ENCODE measurements around the gene CBX2. TPM values are rescaled to one million over a fixed set of nuclear protein-coding genes. Genes with fewer than 3 reads are reported as not detected.

CBX2 gene
- total and polyA plus RNA-seq, 2 donors = 4.4 to 12.8 TPM

DNA sequence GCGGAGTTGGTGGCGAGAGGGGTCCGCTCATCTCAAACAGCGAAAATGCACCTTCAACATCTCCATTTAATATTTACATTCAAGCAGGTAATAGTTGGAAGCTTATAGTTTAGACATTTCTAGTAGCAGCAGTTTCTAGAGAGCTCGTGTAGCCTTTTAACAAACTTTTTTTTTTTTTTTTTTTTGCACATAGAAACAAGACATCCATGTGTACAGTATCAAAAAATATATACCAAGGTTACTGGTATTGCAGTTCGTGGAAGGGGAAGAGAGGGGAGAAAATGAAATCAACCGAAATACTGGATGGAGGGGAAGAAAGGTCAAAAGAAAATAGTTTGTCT, 55.1 kb downstream of the CBX2 start:
- 94% methylated on average over 7 of the region's 7 CpGs for WGBS
- Histone ChIP-seq H3K4me1 (ENCODE audit: control insufficient read depth in 2 of 2, insufficient read depth in 2 of 2, low read length in 2 of 2) (peaks cover 28 to 78% of the 10 kb centered on the region in 2 donors), H3K9me3 (ENCODE audit: control insufficient read depth in 2 of 2, insufficient read depth in 1 of 2, low read length in 1 of 2) (peaks cover 0 to 8% of the 10 kb centered on the region in 2 donors), H3K27ac (ENCODE audit: low read depth in 1 of 2, low read length in 1 of 2) (no peak overlapping the region), H3K4me3 (ENCODE audit: low read length in 2 of 2) (no peak overlapping the region), H3K36me3 (ENCODE audit: control insufficient read depth in 2 of 2, insufficient read depth in 2 of 2, low read length in 1 of 2) (peaks cover 25 to 36% of the 10 kb centered on the region in 2 donors), H3K27me3 (ENCODE audit: control insufficient read depth in 2 of 2, insufficient read depth in 1 of 2, low read length in 1 of 2) (peaks cover 0 to 8% of the 10 kb centered on the region in 2 donors)
- DNase-seq (ENCODE audit: low read depth in 6 of 9, low spot score in 9 of 9) = no peak

DNA sequence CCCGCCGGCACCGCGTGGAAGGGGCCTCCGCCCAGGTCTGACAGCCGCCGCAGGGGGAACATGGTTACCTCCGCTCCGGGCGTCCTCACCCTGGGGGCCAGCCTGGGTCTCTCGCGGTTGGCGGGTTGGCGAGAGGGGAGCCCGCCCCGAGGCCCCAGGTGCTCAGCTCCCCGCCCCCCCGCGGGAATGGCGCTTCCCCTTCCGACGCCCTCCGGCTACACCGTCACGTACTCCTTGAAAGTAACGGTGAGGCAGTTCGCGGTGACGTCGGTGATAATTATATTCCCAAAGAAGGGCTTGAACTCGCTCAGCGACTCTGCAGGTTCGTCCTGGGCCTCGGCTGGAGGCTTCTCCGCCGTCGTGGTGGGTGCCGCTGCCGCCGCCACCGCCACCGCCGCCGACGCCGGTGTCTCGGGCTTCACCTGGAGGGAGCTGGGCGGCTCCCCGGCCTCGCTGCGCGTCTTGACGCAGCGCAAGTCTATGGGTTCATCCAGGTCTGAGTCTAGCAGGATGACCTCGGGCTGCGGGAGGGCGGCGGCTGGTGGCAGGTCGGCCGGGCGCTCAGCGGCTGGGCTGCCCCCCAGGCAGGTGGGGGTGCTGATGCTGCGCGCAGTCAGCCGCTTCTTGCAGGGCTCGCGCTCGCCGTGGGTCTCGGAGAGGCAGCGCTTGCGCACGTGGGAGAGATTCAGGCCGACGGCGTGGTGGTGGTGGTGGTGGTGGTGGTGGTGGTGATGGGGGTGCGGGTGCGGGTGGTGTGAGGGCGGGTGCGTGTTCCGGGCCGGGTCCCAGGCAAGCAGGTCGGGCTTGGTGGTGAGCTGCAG, 56.0 kb downstream of the CBX2 start:
- Histone ChIP-seq H3K4me1 (ENCODE audit: control insufficient read depth in 2 of 2, insufficient read depth in 2 of 2, low read length in 2 of 2) (peaks cover 28 to 70% of the 10 kb centered on the region in 2 donors), H3K27ac (ENCODE audit: low read depth in 1 of 2, low read length in 1 of 2) (no peak overlapping the region), H3K36me3 (ENCODE audit: control insufficient read depth in 2 of 2, insufficient read depth in 2 of 2, low read length in 1 of 2) (peaks cover 25 to 36% of the 10 kb centered on the region in 2 donors), H3K4me3 (ENCODE audit: low read length in 2 of 2) (no peak overlapping the region), H3K9me3 (ENCODE audit: control insufficient read depth in 2 of 2, insufficient read depth in 1 of 2, low read length in 1 of 2) (peaks cover 0 to 8% of the 10 kb centered on the region in 2 donors), H3K27me3 (ENCODE audit: control insufficient read depth in 2 of 2, insufficient read depth in 1 of 2, low read length in 1 of 2) (peaks cover 0 to 8% of the 10 kb centered on the region in 2 donors)
- WGBS = 96% methylated on average over 83 of the region's 83 CpGs
- no peak for DNase-seq (ENCODE audit: low read depth in 6 of 9, low spot score in 9 of 9)

GRCh38 chr17:79834565-79835469, 56.9 kb downstream of the CBX2 start:
- H3K27me3 ChIP-seq (ENCODE audit: control insufficient read depth in 2 of 2, insufficient read depth in 1 of 2, low read length in 1 of 2) = peaks cover 3 to 12% of the 10 kb centered on the region in 2 donors

DNA sequence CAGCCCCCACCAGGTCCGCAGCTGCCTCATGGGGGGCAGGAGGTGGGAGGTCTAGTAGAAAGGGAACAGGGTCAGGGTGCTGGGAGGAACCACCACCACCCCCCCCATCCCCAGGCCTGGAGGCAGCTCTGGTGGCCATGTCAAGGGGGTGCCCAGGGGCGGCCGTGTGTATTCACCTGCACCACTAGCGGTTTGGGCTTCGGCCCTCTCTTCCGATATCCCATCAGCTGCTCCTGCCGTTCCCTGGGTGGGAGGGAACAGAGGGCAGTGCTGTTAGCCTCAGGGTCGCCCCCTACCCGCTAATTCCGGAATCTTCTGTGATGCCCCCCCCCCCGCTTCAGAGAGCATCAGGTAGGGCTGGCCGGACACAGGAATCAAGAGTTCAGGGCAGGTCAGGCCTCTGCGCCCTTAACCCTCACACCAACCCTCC, 57.5 kb downstream of the CBX2 start:
- DNase-seq (ENCODE audit: low read depth in 6 of 9, low spot score in 9 of 9) = no peak
- peaks cover 9 to 18% of the 10 kb centered on the region in 2 donors for H3K27me3 ChIP-seq (ENCODE audit: control insufficient read depth in 2 of 2, insufficient read depth in 1 of 2, low read length in 1 of 2)
- H3K4me3 ChIP-seq (ENCODE audit: low read length in 2 of 2) = no peak overlapping the region
- peaks cover 25 to 36% of the 10 kb centered on the region in 2 donors for H3K36me3 ChIP-seq (ENCODE audit: control insufficient read depth in 2 of 2, insufficient read depth in 2 of 2, low read length in 1 of 2)
- peaks cover 0 to 14% of the 10 kb centered on the region in 2 donors for H3K9me3 ChIP-seq (ENCODE audit: control insufficient read depth in 2 of 2, insufficient read depth in 1 of 2, low read length in 1 of 2)
- WGBS = 98% methylated on average over 13 of the region's 13 CpGs
- H3K27ac ChIP-seq (ENCODE audit: low read depth in 1 of 2, low read length in 1 of 2) = no peak overlapping the region
- peaks cover 33 to 72% of the 10 kb centered on the region in 2 donors for H3K4me1 ChIP-seq (ENCODE audit: control insufficient read depth in 2 of 2, insufficient read depth in 2 of 2, low read length in 2 of 2)

More at GRCh38 chr17:79834565-79835469, 56.9 kb downstream of the CBX2 start:
- H3K27ac ChIP-seq (ENCODE audit: low read depth in 1 of 2, low read length in 1 of 2) = no peak overlapping the region
- 96% methylated on average over 61 of the region's 61 CpGs for WGBS
- H3K4me3 ChIP-seq (ENCODE audit: low read length in 2 of 2) = no peak overlapping the region
- DNase-seq (ENCODE audit: low read depth in 6 of 9, low spot score in 9 of 9) = peak in 1 of 9 donors; percentile 35
- peaks cover 28 to 69% of the 10 kb centered on the region in 2 donors for H3K4me1 ChIP-seq (ENCODE audit: control insufficient read depth in 2 of 2, insufficient read depth in 2 of 2, low read length in 2 of 2)
- peaks cover 0 to 8% of the 10 kb centered on the region in 2 donors for H3K9me3 ChIP-seq (ENCODE audit: control insufficient read depth in 2 of 2, insufficient read depth in 1 of 2, low read length in 1 of 2)
- H3K36me3 ChIP-seq (ENCODE audit: control insufficient read depth in 2 of 2, insufficient read depth in 2 of 2, low read length in 1 of 2) = peaks cover 25 to 36% of the 10 kb centered on the region in 2 donors

- Histone ChIP-seq H3K27ac (ENCODE audit: low read depth in 1 of 2, low read length in 1 of 2) (peak overlapping the region in 1 of 2 donors; percentile 99), H3K9me3 (ENCODE audit: control insufficient read depth in 2 of 2, insufficient read depth in 1 of 2, low read length in 1 of 2) (peaks cover 0 to 19% of the 10 kb centered on the region in 2 donors), H3K4me3 (ENCODE audit: low read length in 2 of 2) (no peak overlapping the region), H3K4me1 (ENCODE audit: control insufficient read depth in 2 of 2, insufficient read depth in 2 of 2, low read length in 2 of 2) (peaks cover 39 to 72% of the 10 kb centered on the region in 2 donors), H3K27me3 (ENCODE audit: control insufficient read depth in 2 of 2, insufficient read depth in 1 of 2, low read length in 1 of 2) (peaks cover 15 to 22% of the 10 kb centered on the region in 2 donors), H3K36me3 (ENCODE audit: control insufficient read depth in 2 of 2, insufficient read depth in 2 of 2, low read length in 1 of 2) (peaks cover 25 to 36% of the 10 kb centered on the region in 2 donors)
- peak in 1 of 9 donors; percentile 23 for DNase-seq (ENCODE audit: low read depth in 6 of 9, low spot score in 9 of 9)
- 91% methylated on average over 24 of the region's 24 CpGs for WGBS
Observed at GRCh38 chr17:79835953-79836509, 58.1 kb downstream of the CBX2 start.

GRCh38 chr17:79836510-79836971, 58.6 kb downstream of the CBX2 start:
- Histone ChIP-seq H3K4me1 (ENCODE audit: control insufficient read depth in 2 of 2, insufficient read depth in 2 of 2, low read length in 2 of 2) (peaks cover 44 to 72% of the 10 kb centered on the region in 2 donors), H3K36me3 (ENCODE audit: control insufficient read depth in 2 of 2, insufficient read depth in 2 of 2, low read length in 1 of 2) (peaks cover 25 to 36% of the 10 kb centered on the region in 2 donors), H3K27ac (ENCODE audit: low read depth in 1 of 2, low read length in 1 of 2) (peak overlapping the region in 1 of 2 donors; percentile 99), H3K27me3 (ENCODE audit: control insufficient read depth in 2 of 2, insufficient read depth in 1 of 2, low read length in 1 of 2) (peaks cover 20 to 22% of the 10 kb centered on the region in 2 donors), H3K4me3 (ENCODE audit: low read length in 2 of 2) (peak overlapping the region; percentile 84 to 92), H3K9me3 (ENCODE audit: control insufficient read depth in 2 of 2, insufficient read depth in 1 of 2, low read length in 1 of 2) (peaks cover 0 to 22% of the 10 kb centered on the region in 2 donors)
- 41% methylated on average over 18 of the region's 18 CpGs for WGBS
- no peak for DNase-seq (ENCODE audit: low read depth in 6 of 9, low spot score in 9 of 9)

DNA sequence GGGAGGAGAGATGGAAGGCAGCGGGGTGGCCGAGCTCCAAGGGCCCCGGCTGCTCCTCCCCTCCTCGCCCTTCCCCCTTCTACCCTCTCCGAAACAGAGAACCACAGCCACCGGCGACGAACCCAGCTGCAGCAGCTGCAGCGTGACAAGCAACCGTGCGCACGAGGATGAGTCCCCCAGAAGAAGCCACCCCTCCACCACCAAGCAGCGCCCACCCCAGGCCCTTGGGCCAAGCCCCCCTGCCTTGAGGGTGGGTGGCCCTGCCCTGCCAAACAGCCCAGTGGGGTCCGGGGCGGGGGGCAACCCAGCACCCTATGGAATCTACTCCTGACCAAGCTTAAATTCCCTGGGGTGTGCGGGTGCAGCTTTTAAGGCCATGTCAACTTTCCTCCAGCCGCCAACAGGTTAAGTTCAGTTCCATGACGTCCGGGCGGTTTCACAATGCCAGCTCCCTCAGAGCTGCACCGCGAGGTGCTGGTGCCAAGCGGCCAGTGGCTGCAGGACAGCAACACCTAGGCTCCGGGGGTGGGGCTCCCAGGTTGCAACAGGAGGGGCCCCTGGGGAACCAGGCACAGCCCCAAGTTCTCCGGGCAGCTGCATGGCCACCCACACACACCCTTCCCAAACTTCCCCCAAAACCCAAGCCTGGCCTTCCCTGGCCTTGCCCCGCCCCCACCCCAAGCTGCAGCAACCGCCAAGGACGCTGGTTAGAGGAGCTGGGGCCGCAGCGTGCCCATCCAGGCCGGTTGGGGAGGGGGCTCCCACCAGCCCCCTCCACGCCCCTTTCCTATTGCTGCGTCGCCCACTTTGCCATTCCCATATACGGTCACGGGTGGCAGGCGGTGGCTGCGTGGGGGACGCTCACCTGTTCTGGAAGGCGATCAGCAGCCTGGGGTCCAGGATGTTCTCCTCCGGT, 59.3 kb downstream of the CBX2 start:
- peaks cover 25 to 36% of the 10 kb centered on the region in 2 donors for H3K36me3 ChIP-seq (ENCODE audit: control insufficient read depth in 2 of 2, insufficient read depth in 2 of 2, low read length in 1 of 2)
- peak overlapping the region; percentile 84 to 92 for H3K4me3 ChIP-seq (ENCODE audit: low read length in 2 of 2)
- H3K27ac ChIP-seq (ENCODE audit: low read depth in 1 of 2, low read length in 1 of 2) = peak overlapping the region; percentile 70 to 99
- H3K4me1 ChIP-seq (ENCODE audit: control insufficient read depth in 2 of 2, insufficient read depth in 2 of 2, low read length in 2 of 2) = peaks cover 46 to 73% of the 10 kb centered on the region in 2 donors
- H3K9me3 ChIP-seq (ENCODE audit: control insufficient read depth in 2 of 2, insufficient read depth in 1 of 2, low read length in 1 of 2) = peaks cover 0 to 28% of the 10 kb centered on the region in 2 donors
- DNase-seq (ENCODE audit: low read depth in 6 of 9, low spot score in 9 of 9) = peak in 7 of 9 donors; percentile 68 to 93 (median 82)
- 3% methylated on average over 41 of the region's 41 CpGs for WGBS
- peaks cover 27 to 28% of the 10 kb centered on the region in 2 donors for H3K27me3 ChIP-seq (ENCODE audit: control insufficient read depth in 2 of 2, insufficient read depth in 1 of 2, low read length in 1 of 2)
